OCI-LY1 (cell line): Measurements from ENCODE around the gene TAF3.

Experiments used
- H2AFZ ChIP-seq: fragments of 200-600 bp; sonication (generic), shearing (Covaris generic); 2 replicates; pipeline ENCODE4 v1.6.0; 2014; ENCODE audit warnings: antibody characterized with exemption, mild to moderate bottlenecking, low read length
- H3F3A ChIP-seq: fragments of 200-600 bp; sonication (generic), shearing (Covaris generic); 2 replicates; pipeline ENCODE4 v1.6.0; 2014; ENCODE audit warnings: mild to moderate bottlenecking, antibody characterized with exemption, low read length, moderate library complexity; ENCODE audit not compliant: insufficient read depth
- H3K27ac ChIP-seq: fragments of 200-600 bp; sonication (generic); 2 replicates; pipeline ENCODE4 v1.5.1; 2014; ENCODE audit warnings: low read length, mixed run types, mild to moderate bottlenecking, low read depth; ENCODE audit not compliant: poor library complexity, severe bottlenecking
- H3K27me3 ChIP-seq: fragments of 200-600 bp; sonication (generic); 2 replicates; pipeline ENCODE4 v1.6.0; 2014; ENCODE audit warnings: antibody characterized with exemption, mild to moderate bottlenecking, low read length, moderate library complexity; ENCODE audit not compliant: insufficient read depth
- H3K36me3 ChIP-seq: fragments of 200-600 bp; sonication (generic); 2 replicates; pipeline ENCODE4 v1.6.1; 2014; ENCODE audit warnings: mild to moderate bottlenecking, antibody characterized with exemption, low read length, moderate library complexity, mixed read lengths; ENCODE audit not compliant: insufficient read depth
- H3K4me1 ChIP-seq: fragments of 200-600 bp; sonication (generic); 2 replicates; pipeline ENCODE4 v1.5.1; 2014; ENCODE audit warnings: mild to moderate bottlenecking, low read length, moderate library complexity; ENCODE audit not compliant: insufficient read depth, severe bottlenecking
- H3K4me2 ChIP-seq: fragments of 200-600 bp; sonication (generic), shearing (Covaris generic); 2 replicates; pipeline ENCODE4 v1.6.1; 2014; ENCODE audit warnings: low read length
- H3K4me3 ChIP-seq: fragments of 200-600 bp; sonication (generic); 2 replicates; pipeline ENCODE4 v1.5.1; 2014; ENCODE audit warnings: low read length, low read depth, mild to moderate bottlenecking, mixed read lengths; ENCODE audit not compliant: poor library complexity, severe bottlenecking
- H3K79me2 ChIP-seq: fragments of 200-600 bp; shearing (Covaris generic); 2 replicates; pipeline ENCODE4 v1.6.1; 2016; ENCODE audit warnings: mixed run types, low read length, mixed read lengths; ENCODE audit not compliant: insufficient read depth
- H3K9ac ChIP-seq: fragments of 200-600 bp; sonication (generic), shearing (Covaris generic); 2 replicates; pipeline ENCODE4 v1.6.1; 2014; ENCODE audit warnings: mild to moderate bottlenecking, low read length, mixed read lengths
- H3K9me2 ChIP-seq: fragments of 200-600 bp; sonication (generic), shearing (Covaris generic); 2 replicates; pipeline ENCODE4 v1.6.1; 2014; ENCODE audit warnings: low read depth, mild to moderate bottlenecking, low read length, mixed read lengths
- H3K9me3 ChIP-seq: fragments of 200-600 bp; shearing (Covaris generic); 2 replicates; pipeline ENCODE4 v1.6.1; 2014; ENCODE audit warnings: low read length, mixed read lengths
- H4K20me1 ChIP-seq: fragments of 200-600 bp; sonication (generic), shearing (Covaris generic); 2 replicates; pipeline ENCODE4 v1.6.0; 2016; ENCODE audit warnings: mild to moderate bottlenecking, low read length; ENCODE audit not compliant: insufficient read depth
- EZH2 ChIP-seq: fragments of 200-600 bp; sonication (generic), shearing (Covaris generic); IDR thresholded peaks from 2 replicates; pipeline ENCODE4 v1.8.0; 2017; ENCODE audit warnings: borderline replicate concordance, mixed run types, mild to moderate bottlenecking, antibody characterized with exemption, low read length, moderate library complexity, mixed read lengths
- TF ChIP-seq, protein P1 (sequence below): fragments of 200-600 bp; sonication (generic), shearing (Covaris generic); IDR thresholded peaks from 2 replicates; pipeline ENCODE4 v1.5.1; 2017; ENCODE audit warnings: mild to moderate bottlenecking, antibody characterized with exemption, low read length, moderate library complexity, mixed read lengths

Gene TAF3

DNA sequence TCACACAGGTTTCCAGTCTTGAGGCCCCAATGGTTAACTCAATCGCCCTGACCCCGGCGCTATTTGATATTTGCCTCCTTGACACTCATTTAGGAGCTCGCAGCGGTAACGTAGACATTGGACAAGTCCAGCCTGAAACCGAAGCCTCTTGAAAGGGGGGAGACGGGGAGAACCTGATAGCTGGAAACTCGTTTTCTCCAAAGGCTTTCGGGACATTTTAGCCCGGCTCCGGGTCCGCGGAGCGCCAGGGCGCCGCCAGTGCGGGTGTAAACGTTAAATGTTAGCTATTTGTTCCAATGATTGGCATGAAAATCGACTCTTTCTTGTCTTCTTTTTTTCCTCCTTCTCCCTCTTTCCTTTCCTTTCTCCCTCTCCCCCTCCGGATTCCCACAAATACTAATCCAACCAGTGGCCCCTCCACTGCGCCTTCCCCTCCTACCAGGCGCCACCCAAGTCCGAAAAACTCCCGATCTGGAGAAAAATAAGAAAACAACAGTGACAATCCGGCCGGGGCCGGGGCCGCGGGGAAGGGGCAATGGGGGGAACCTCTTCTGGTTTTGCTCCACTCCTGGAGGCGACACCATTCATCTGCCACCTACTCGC is 219.0 kb downstream of the TAF3 start:
- Histone ChIP-seq H4K20me1 (no peaks in the 10 kb centered on the region), H3K4me2 (no peak overlapping the region), H3K4me1 (no peaks in the 10 kb centered on the region), H3K9me2 (no peaks in the 10 kb centered on the region), H3K27ac (no peak overlapping the region), H3K9ac (no peak overlapping the region), H3K36me3 (no peaks in the 10 kb centered on the region), H3K4me3 (no peak overlapping the region), H2AFZ (no peak overlapping the region), H3K27me3 (no peaks in the 10 kb centered on the region; the same call in 1 of the 2 replicates), H3K9me3 (no peaks in the 10 kb centered on the region), H3K79me2 (no peaks in the 10 kb centered on the region), H3F3A (no peaks in the 10 kb centered on the region)
- TF ChIP-seq EZH2 = no peak
- TF ChIP-seq, protein P1, sequence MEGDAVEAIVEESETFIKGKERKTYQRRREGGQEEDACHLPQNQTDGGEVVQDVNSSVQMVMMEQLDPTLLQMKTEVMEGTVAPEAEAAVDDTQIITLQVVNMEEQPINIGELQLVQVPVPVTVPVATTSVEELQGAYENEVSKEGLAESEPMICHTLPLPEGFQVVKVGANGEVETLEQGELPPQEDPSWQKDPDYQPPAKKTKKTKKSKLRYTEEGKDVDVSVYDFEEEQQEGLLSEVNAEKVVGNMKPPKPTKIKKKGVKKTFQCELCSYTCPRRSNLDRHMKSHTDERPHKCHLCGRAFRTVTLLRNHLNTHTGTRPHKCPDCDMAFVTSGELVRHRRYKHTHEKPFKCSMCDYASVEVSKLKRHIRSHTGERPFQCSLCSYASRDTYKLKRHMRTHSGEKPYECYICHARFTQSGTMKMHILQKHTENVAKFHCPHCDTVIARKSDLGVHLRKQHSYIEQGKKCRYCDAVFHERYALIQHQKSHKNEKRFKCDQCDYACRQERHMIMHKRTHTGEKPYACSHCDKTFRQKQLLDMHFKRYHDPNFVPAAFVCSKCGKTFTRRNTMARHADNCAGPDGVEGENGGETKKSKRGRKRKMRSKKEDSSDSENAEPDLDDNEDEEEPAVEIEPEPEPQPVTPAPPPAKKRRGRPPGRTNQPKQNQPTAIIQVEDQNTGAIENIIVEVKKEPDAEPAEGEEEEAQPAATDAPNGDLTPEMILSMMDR = no peak

DNA sequence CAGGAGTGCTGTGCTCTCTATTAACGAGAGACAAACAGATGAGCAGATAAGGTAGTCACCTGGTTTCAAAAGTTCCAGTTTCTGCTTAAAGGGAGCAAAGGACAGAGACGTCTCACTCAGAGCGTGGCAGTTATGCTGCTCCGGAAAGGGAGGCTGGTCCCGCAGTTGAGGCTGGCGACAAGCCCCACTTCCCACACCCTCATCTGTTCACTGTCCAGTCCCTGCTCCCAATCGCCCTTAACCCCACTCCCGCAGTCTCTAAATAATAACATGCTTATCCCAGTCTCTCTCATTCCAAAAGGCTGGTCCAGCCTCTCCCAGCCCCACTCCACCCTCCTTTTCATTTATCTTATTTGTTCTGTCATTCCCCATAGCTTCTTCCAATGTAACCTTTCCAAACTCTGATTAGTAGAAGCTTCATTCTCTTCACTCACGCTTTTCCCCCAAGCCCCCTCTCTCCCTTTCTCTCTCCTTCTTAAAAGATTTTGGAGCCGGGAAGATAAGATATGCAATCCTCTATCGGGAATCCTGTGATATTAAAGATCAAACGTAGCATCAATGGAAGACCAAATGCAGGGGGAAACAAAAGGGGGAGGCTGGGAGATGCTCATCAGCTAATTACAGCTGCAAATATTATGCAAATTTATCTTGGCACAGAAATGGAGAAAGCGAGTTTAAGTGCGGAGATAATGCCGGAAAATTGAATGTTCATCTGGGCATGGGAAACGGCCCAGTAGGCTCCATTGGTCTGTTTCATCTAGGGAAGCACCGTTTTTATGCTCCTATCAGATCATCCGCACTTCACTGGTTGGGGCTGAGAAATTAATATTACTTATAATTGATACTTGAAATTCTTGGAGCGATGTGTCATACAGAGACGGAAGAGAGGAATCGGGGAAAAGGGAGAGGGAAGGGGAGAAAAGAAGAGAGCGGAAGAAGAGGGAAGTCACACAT is 219.9 kb downstream of the TAF3 start:
- H3K9me3 ChIP-seq = no peaks in the 10 kb centered on the region
- no peaks in the 10 kb centered on the region for H4K20me1 ChIP-seq
- H3K9me2 ChIP-seq = no peaks in the 10 kb centered on the region
- no peaks in the 10 kb centered on the region for H3K4me1 ChIP-seq
- H3K27ac ChIP-seq = no peak overlapping the region
- no peak overlapping the region for H2AFZ ChIP-seq
- H3K27me3 ChIP-seq = no peaks in the 10 kb centered on the region; the same call in 1 of the 2 replicates
- no peak overlapping the region for H3K4me3 ChIP-seq
- no peak for TF ChIP-seq EZH2
- TF ChIP-seq, protein P1 = no peak
- no peak overlapping the region for H3K9ac ChIP-seq
- no peaks in the 10 kb centered on the region for H3K36me3 ChIP-seq
- no peaks in the 10 kb centered on the region for H3F3A ChIP-seq
- no peak overlapping the region for H3K4me2 ChIP-seq
- no peaks in the 10 kb centered on the region for H3K79me2 ChIP-seq

DNA sequence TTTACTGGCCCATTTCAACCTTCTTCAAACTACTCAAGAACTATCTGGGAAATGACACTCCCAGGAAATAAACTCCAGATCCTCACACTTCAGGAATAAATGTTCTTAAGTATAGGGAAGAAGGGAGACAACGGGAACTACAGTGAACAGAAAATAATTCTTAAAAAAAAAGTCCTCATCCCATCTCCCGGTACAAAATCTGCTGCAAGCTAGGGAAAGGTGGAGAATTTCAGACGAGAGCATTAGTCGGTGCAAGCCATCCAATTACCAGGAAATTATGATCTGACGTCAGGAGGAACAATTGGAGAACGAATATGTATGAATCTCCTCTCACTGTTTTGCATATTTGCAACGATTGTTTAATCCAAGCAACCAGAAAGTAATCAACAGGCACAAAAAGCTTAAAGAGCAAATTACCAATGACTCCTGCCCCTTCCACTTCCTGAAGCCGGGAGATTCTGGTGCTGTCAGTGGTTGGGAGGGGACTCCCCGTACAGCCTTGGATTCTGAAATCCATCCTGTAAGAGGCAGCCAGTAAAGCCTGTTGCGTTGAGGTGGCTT is 221.1 kb downstream of the TAF3 start:
- Histone ChIP-seq H3K79me2 (no peaks in the 10 kb centered on the region), H3F3A (no peaks in the 10 kb centered on the region), H3K9me2 (no peaks in the 10 kb centered on the region), H3K4me3 (no peak overlapping the region), H2AFZ (no peak overlapping the region), H3K9me3 (no peaks in the 10 kb centered on the region), H3K27ac (no peak overlapping the region), H3K36me3 (no peaks in the 10 kb centered on the region), H4K20me1 (no peaks in the 10 kb centered on the region), H3K27me3 (no peaks in the 10 kb centered on the region), H3K4me2 (no peak overlapping the region), H3K9ac (no peak overlapping the region), H3K4me1 (no peaks in the 10 kb centered on the region)
- TF ChIP-seq, protein P1 = no peak
- TF ChIP-seq EZH2 = no peak
